ENCODE data around the gene VIP. TPM values are rescaled to one million over a fixed set of nuclear protein-coding genes. Genes with fewer than 3 reads are reported as not detected.

Gene VIP
- total and polyA plus RNA-seq, 2 of the 13 experiments (the other 11 are each of a cell fraction or from before 2014, with no cell fraction given), result not detected

- H3K36me3 ChIP-seq (replicated peaks in 1 of 2; ENCODE audit: control insufficient read depth in 1 of 2, insufficient read depth in 2 of 2, low read length in 2 of 2), result no peaks in the 10 kb centered on the region
- intact Hi-C loops (cut with micrococcal nuclease; ENCODE audit: unreplicated experiment), result loop anchor here (2.0 to 10.0 kb wide), 3 partner anchors 115 to 199 kb away; no protein-coding TSS in a partner anchor
- no peak overlapping the region for H3K9ac ChIP-seq (ENCODE audit: insufficient read depth, low read depth, low read length)
- CTCF ChIA-PET (ENCODE audit: low intra/inter-chr PET ratio, low total read pairs), result interaction anchor here (1.5 kb wide), 1 partner anchor 148 kb away, joined by 6 read pairs; no protein-coding TSS in a partner anchor
- FAIRE-seq (no peak), DNase-seq (ENCODE audit: low spot score) (no peak), ATAC-seq (no peak)
- H3K4me1 ChIP-seq (ENCODE audit: insufficient read depth, low read length), result peaks cover 10% of the 10 kb centered on the region; the same call in 1 of the 2 replicates
- H3K4me2 ChIP-seq (ENCODE audit: low read depth, low read length), result no peak overlapping the region
- BruUV-seq (replicated peaks), result no TSS peak
- no peaks in the 10 kb centered on the region; a peak in 1 of 5 replicates for H3K27me3 ChIP-seq (ENCODE audit: control insufficient read depth in 1 of 2, insufficient read depth in 2 of 2, low read length in 2 of 2)
- no peak overlapping the region for H2AFZ ChIP-seq (ENCODE audit: low read length)
- no peaks in the 10 kb centered on the region for H3K79me2 ChIP-seq (ENCODE audit: insufficient read depth, low read length)
- H3K27ac ChIP-seq (ENCODE audit: extremely low read length, insufficient read depth, low read length), result no peak overlapping the region
- no peaks in the 10 kb centered on the region for H3K9me3 ChIP-seq (ENCODE audit: low read length)
- WGBS (ENCODE audit: low lambda C conversion rate), result 0% methylated on average over 1 of the region's 1 CpG
- in situ Hi-C loops (cut with HindIII; ENCODE audit: extremely low pct_ligation_motif_present, low pct_unique_long_range_greater_than_20kb), result loop anchor here (10.0 kb wide), 1 partner anchor 205 kb away; no protein-coding TSS in a partner anchor
- POLR2A ChIA-PET, result no interaction called here
- no peak overlapping the region for H3K4me3 ChIP-seq (replicated peaks in 1 of 3; ENCODE audit: insufficient read depth in 1 of 3, low read depth in 2 of 3, low read length in 3 of 3)
- no peaks in the 10 kb centered on the region for H4K20me1 ChIP-seq (ENCODE audit: insufficient read depth, low read length)
- TF ChIP-seq ZNF570 (CRISPR knock-in tag; IDR thresholded peaks at IDR 0.05; ENCODE audit: borderline replicate concordance), result no peak
- TF ChIP-seq DMTF1 (CRISPR knock-in tag; IDR thresholded peaks at IDR 0.05), result no peak
- TF ChIP-seq ZNF782 (CRISPR knock-in tag; IDR thresholded peaks at IDR 0.05; ENCODE audit: borderline replicate concordance), result no peak
- no peak for TF ChIP-seq ZNF720 (CRISPR knock-in tag; IDR thresholded peaks at IDR 0.05)
- TF ChIP-seq IRX3 (CRISPR knock-in tag; IDR thresholded peaks at IDR 0.05; ENCODE audit: borderline replicate concordance, low read depth), result no peak
- no peak for TF ChIP-seq CHCHD3 (CRISPR knock-in tag; IDR thresholded peaks at IDR 0.05)
- no peak for TF ChIP-seq ZSCAN9 (CRISPR knock-in tag; IDR thresholded peaks at IDR 0.05; ENCODE audit: borderline replicate concordance)
- no peak for TF ChIP-seq REST (IDR thresholded peaks at IDR 0.05; ENCODE audit: borderline replicate concordance in 1 of 2, low read depth in 1 of 2, low read length in 2 of 2)
- TF ChIP-seq ZBTB26 (CRISPR knock-in tag; IDR thresholded peaks at IDR 0.05; ENCODE audit: borderline replicate concordance), result no peak
- TF ChIP-seq ZNF331 (CRISPR knock-in tag; IDR thresholded peaks at IDR 0.05), result no peak
- TF ChIP-seq RFXANK (CRISPR knock-in tag; IDR thresholded peaks at IDR 0.05), result no peak
- no peak for TF ChIP-seq ZFP41 (CRISPR knock-in tag; IDR thresholded peaks at IDR 0.05; ENCODE audit: borderline replicate concordance)
- TF ChIP-seq ARNT (IDR thresholded peaks at IDR 0.05), result no peak
- no peak for TF ChIP-seq FLYWCH1 (CRISPR knock-in tag; IDR thresholded peaks at IDR 0.05)
- TF ChIP-seq SP4 (CRISPR knock-in tag; IDR thresholded peaks at IDR 0.05), result no peak
- no peak for TF ChIP-seq KLF16 (CRISPR knock-in tag; IDR thresholded peaks at IDR 0.05)
- no peak for TF ChIP-seq NFIB (CRISPR knock-in tag; IDR thresholded peaks at IDR 0.05; ENCODE audit: borderline replicate concordance)
- no peak for TF ChIP-seq HDAC2 (CRISPR knock-in tag; IDR thresholded peaks at IDR 0.05)
Measured at GRCh38 chr6:152749336-152749735, 1.3 kb upstream of the VIP start.
